Caco-2 (cell line): ENCODE measurements around the gene FHIT. TPM values are rescaled to one million over a fixed set of nuclear protein-coding genes. Genes with fewer than 3 reads are reported as not detected.

ENCODE experiments used
- BruUV-seq: library from RNA; stranded (reverse); fragments of 400-500 nt; replicated peaks from 2 replicates; lab custom pipeline; 2021; lab: Mats Ljungman, UMichigan
- CTCF ChIA-PET: fragments of 300-600 bp; sonication (Branson Sonifier 250); formaldehyde crosslinking; loops from one replicate; lab custom pipeline; 2022; ENCODE audit warnings: antibody characterized with exemption; lab: Charles Lee
- POLR2A ChIA-PET: fragments of 300-600 bp; sonication (Branson Sonifier 250); formaldehyde crosslinking; loops from one replicate; lab custom pipeline; 2022; ENCODE audit warnings: antibody characterized with exemption; lab: Charles Lee
- DNase-seq, 2 experiments: peaks; one replicate each; pipeline versions ENCODE4 v3.0.0 to v3.0.0-alpha.2; 2020 to 2022
- H3K27me3 ChIP-seq: replicated peaks from 2 replicates; pipeline ENCODE4 v1.6.0; 2011; ENCODE audit warnings: low read length; ENCODE audit not compliant: control insufficient read depth, insufficient read depth
- H3K36me3 ChIP-seq: 2 replicates; pipeline ENCODE4 v1.5.1; 2011; ENCODE audit warnings: low read length; ENCODE audit not compliant: control insufficient read depth, insufficient read depth
- H3K4me1 ChIP-seq: fragments of 250-450 bp; sonication (Bioruptor Pico); 2 replicates; pipeline ENCODE4 v1.5.1; 2020; ENCODE audit warnings: mild to moderate bottlenecking
- H3K4me3 ChIP-seq: 2 replicates; pipeline ENCODE4 v1.5.1; 2011; ENCODE audit warnings: low read depth, mild to moderate bottlenecking, control low read depth, low read length
- H3K9me3 ChIP-seq: fragments of 250-450 bp; sonication (Bioruptor Pico); 2 replicates; pipeline ENCODE4 v1.5.1; 2020; ENCODE audit warnings: mild to moderate bottlenecking, moderate library complexity
- H3K27ac Mint-ChIP-seq: one replicate; pipeline ENCODE4 v1.8.0; 2022; ENCODE audit warnings: mixed read lengths; ENCODE audit not compliant: unreplicated experiment
- H3K27me3 Mint-ChIP-seq: one replicate; pipeline ENCODE4 v1.8.0; 2022; ENCODE audit warnings: mixed read lengths; ENCODE audit not compliant: insufficient read depth, unreplicated experiment
- H3K36me3 Mint-ChIP-seq: one replicate; pipeline ENCODE4 v1.8.0; 2022; ENCODE audit warnings: mild to moderate bottlenecking, mixed read lengths; ENCODE audit not compliant: insufficient read depth, unreplicated experiment
- H3K4me1 Mint-ChIP-seq: one replicate; pipeline ENCODE4 v1.8.0; 2022; ENCODE audit warnings: low read depth, mixed read lengths; ENCODE audit not compliant: unreplicated experiment
- H3K4me3 Mint-ChIP-seq: one replicate; pipeline ENCODE4 v1.8.0; 2022; ENCODE audit warnings: mild to moderate bottlenecking, moderate library complexity, mixed read lengths; ENCODE audit not compliant: unreplicated experiment
- H3K9me3 Mint-ChIP-seq: one replicate; pipeline ENCODE4 v1.8.0; 2022; ENCODE audit warnings: mixed read lengths; ENCODE audit not compliant: unreplicated experiment
- CTCF ChIP-seq, 2 experiments: fragments of 200-600 bp in 1 of 2; IDR thresholded peaks; 1 replicate in 1 of 2; 2 replicates in 1 of 2; pipeline versions ENCODE4 v1.5.1 to v1.8.0; 2011 to 2022; ENCODE audit warnings: antibody characterized with exemption in 1 of 2, control low read depth in 1 of 2, inconsistent platforms in 1 of 2, low read depth in 1 of 2, low read length in 1 of 2, mild to moderate bottlenecking in 1 of 2, moderate library complexity in 1 of 2; ENCODE audit not compliant: insufficient read depth in 1 of 2, severe bottlenecking in 1 of 2, unreplicated experiment in 1 of 2
- intact Hi-C: fragments of 100-400 bp; cut with micrococcal nuclease; formaldehyde crosslinking; loops from one replicate; pipeline ENCODE4 v1.10.0; 2022; ENCODE audit not compliant: unreplicated experiment
- total RNA-seq: library from RNA; stranded (reverse); gene quantifications from 2 replicates; pipeline ENCODE4 v1.2.3, GENCODE V29; 2022

The FHIT gene
- total RNA-seq, 1 experiment from 2014 or later: 8.3 TPM

DNA sequence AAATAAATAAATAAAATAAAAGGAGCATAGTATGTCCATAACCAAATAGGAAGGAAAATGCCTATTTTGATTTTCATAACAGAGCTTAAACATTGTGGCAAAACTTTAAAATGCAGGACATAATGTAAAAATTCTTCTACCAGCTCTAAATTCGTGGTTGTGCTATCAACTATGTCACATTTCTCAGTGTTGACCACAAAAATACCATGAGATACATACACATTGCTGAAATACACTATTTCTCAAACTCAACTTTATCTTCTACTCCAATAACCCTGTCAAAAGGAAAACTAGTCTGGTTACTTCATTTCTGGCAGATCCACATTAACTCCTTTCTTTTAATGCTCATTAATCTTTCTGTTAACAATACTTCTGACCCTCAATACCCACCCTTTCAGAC lies 523.2 kb downstream of the FHIT start:
- Mint-ChIP-seq H3K4me3 (no peak overlapping the region), H3K27me3 (no peaks in the 10 kb centered on the region), H3K36me3 (no peaks in the 10 kb centered on the region), H3K4me1 (no peaks in the 10 kb centered on the region), H3K9me3 (peaks cover 2% of the 10 kb centered on the region), H3K27ac (no peak overlapping the region)
- no peaks in the 10 kb centered on the region for H3K27me3 ChIP-seq
- no peaks in the 10 kb centered on the region for H3K9me3 ChIP-seq
- TF ChIP-seq CTCF (IDR thresholded peaks at IDR 0.05; ENCODE audit: insufficient read depth in 1 of 2, low read depth in 1 of 2, low read length in 1 of 2, severe bottlenecking in 1 of 2, unreplicated experiment in 1 of 2): no peak
- H3K4me1 ChIP-seq: no peaks in the 10 kb centered on the region
- H3K4me3 ChIP-seq: no peak overlapping the region
- ChIA-PET POLR2A (no interaction called here), CTCF (no interaction called here)
- intact Hi-C loops: no loop called here
- no peaks in the 10 kb centered on the region for H3K36me3 ChIP-seq
- no TSS peak for BruUV-seq
- no peak for DNase-seq

DNA sequence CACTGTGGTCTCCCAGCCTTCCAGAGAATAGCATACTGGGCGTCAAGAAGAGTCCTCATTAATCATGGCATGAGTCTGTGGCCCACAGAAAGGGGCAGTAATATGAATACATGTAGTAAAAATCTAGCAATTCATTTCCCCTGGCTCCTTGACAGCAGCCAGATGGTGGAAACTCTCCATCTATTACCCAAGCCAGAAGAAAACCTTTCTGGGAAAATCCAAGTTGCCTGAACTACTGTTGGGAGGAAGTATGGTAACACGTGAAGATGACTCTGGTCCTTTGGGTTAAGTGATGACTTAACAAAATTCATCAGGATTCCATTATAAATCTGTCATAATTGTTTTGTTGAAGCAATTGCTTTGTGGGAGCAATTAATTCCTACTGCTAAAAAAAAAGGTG lies 530.5 kb downstream of the FHIT start:
- Mint-ChIP-seq H3K9me3 (no peaks in the 10 kb centered on the region), H3K36me3 (no peaks in the 10 kb centered on the region), H3K4me3 (no peak overlapping the region), H3K4me1 (no peaks in the 10 kb centered on the region), H3K27ac (no peak overlapping the region), H3K27me3 (no peaks in the 10 kb centered on the region)
- POLR2A ChIA-PET: no interaction called here
- no peak overlapping the region for H3K4me3 ChIP-seq
- TF ChIP-seq CTCF (IDR thresholded peaks at IDR 0.05; ENCODE audit: insufficient read depth in 1 of 2, low read depth in 1 of 2, low read length in 1 of 2, severe bottlenecking in 1 of 2, unreplicated experiment in 1 of 2): no peak
- DNase-seq: no peak
- H3K36me3 ChIP-seq: no peaks in the 10 kb centered on the region
- intact Hi-C loops: no loop called here
- H3K4me1 ChIP-seq: no peaks in the 10 kb centered on the region
- no peaks in the 10 kb centered on the region for H3K9me3 ChIP-seq
- CTCF ChIA-PET: no interaction called here
- no peaks in the 10 kb centered on the region for H3K27me3 ChIP-seq
- no TSS peak for BruUV-seq

GRCh38 chr3:60716573-60716972 lies 534.7 kb downstream of the FHIT start:
- no peak for DNase-seq
- Histone ChIP-seq H3K4me3 (no peak overlapping the region), H3K9me3 (no peaks in the 10 kb centered on the region), H3K4me1 (no peaks in the 10 kb centered on the region), H3K27me3 (no peaks in the 10 kb centered on the region), H3K36me3 (no peaks in the 10 kb centered on the region)
- peaks cover 3% of the 10 kb centered on the region for H3K9me3 Mint-ChIP-seq
- no peaks in the 10 kb centered on the region for H3K4me1 Mint-ChIP-seq
- BruUV-seq: no TSS peak
- CTCF ChIA-PET: no interaction called here
- H3K4me3 Mint-ChIP-seq: no peak overlapping the region
- intact Hi-C loops: no loop called here
- no peak overlapping the region for H3K27ac Mint-ChIP-seq
- POLR2A ChIA-PET: no interaction called here
- TF ChIP-seq CTCF (IDR thresholded peaks at IDR 0.05; ENCODE audit: insufficient read depth in 1 of 2, low read depth in 1 of 2, low read length in 1 of 2, severe bottlenecking in 1 of 2, unreplicated experiment in 1 of 2): no peak
- no peaks in the 10 kb centered on the region for H3K27me3 Mint-ChIP-seq
- no peaks in the 10 kb centered on the region for H3K36me3 Mint-ChIP-seq
